SK-N-MC (cell line): ENCODE data around the gene PDIA4.
"Not testable (repeated sequence)": the region's sequence is repeated elsewhere in the genome, so short reads cannot be mapped to it uniquely, and the experiment has no call there.

Source experiments
- DNase-seq: peaks from one replicate; pipeline ENCODE4 v3.0.0-alpha.2; 2011; ENCODE audit warnings: low read depth, low spot score
- H3K27ac ChIP-seq: fragments of 200-600 bp; sonication (generic); 2 replicates; pipeline ENCODE4 v1.5.1; 2016; ENCODE audit warnings: mixed run types
- H3K36me3 ChIP-seq: fragments of 200-600 bp; sonication (generic); 2 replicates; pipeline ENCODE4 v1.6.1; 2017; ENCODE audit warnings: antibody characterized with exemption, low read length, mixed read lengths; ENCODE audit not compliant: insufficient read depth
- H3K4me3 ChIP-seq: fragments of 200-600 bp; sonication (generic); 2 replicates; pipeline ENCODE4 v1.5.1; 2016
- H3K9ac ChIP-seq: fragments of 200-600 bp; sonication (generic); 2 replicates; pipeline ENCODE4 v1.8.0; 2017; ENCODE audit warnings: mixed run types, mixed read lengths; ENCODE audit not compliant: insufficient read length
- H3K9me3 ChIP-seq: fragments of 200-600 bp; sonication (generic); 2 replicates; pipeline ENCODE4 v1.6.1; 2017; ENCODE audit warnings: low read depth, mild to moderate bottlenecking, antibody characterized with exemption, low read length, moderate library complexity, mixed read lengths
- EZH2 ChIP-seq: fragments of 200-600 bp; sonication (generic); IDR thresholded peaks from one replicate; pipeline ENCODE4 v1.6.1; 2017; ENCODE audit warnings: antibody characterized with exemption
- FOXP2 ChIP-seq: optimal IDR thresholded peaks from 2 replicates; pipeline ENCODE3; 2011; ENCODE audit warnings: mild to moderate bottlenecking, moderate library complexity; ENCODE audit not compliant: insufficient read depth; ENCODE audit errors: extremely low read length, control extremely low read depth
- POLR2AphosphoS5 ChIP-seq: IDR thresholded peaks from 2 replicates; pipeline ENCODE4 v1.6.1; 2012; ENCODE audit warnings: mild to moderate bottlenecking, low read depth, low read length, borderline replicate concordance

The PDIA4 gene

GRCh38 chr7:149022756-149023360 is 5.4 kb downstream of the PDIA4 start:
- H3K4me3 ChIP-seq, result no peak overlapping the region
- peaks cover 26% of the 10 kb centered on the region for H3K36me3 ChIP-seq
- DNase-seq, result no peak
- TF ChIP-seq EZH2 (no peak), POLR2AphosphoS5 (no peak), FOXP2 (no peak)
- peak overlapping the region; percentile 54 for H3K27ac ChIP-seq
- H3K9ac ChIP-seq, result peak overlapping the region; percentile 47
- H3K9me3 ChIP-seq, result no peaks in the 10 kb centered on the region

- no peak overlapping the region for H3K9ac ChIP-seq
- H3K36me3 ChIP-seq, result peaks cover 30% of the 10 kb centered on the region
- no peak overlapping the region for H3K27ac ChIP-seq
- no peak for TF ChIP-seq EZH2
- no peak for TF ChIP-seq POLR2AphosphoS5
- TF ChIP-seq FOXP2, result no peak
- no peak overlapping the region for H3K4me3 ChIP-seq
- no peak for DNase-seq
- no peaks in the 10 kb centered on the region for H3K9me3 ChIP-seq
Observed at GRCh38 chr7:149021725-149022062, 6.6 kb downstream of the PDIA4 start.

- no peak for TF ChIP-seq EZH2
- no peak for TF ChIP-seq FOXP2
Observed at GRCh38 chr7:149020483-149020882, 7.8 kb downstream of the PDIA4 start.

GRCh38 chr7:149016876-149017275 is 11.4 kb downstream of the PDIA4 start:
- peaks cover 69% of the 10 kb centered on the region for H3K36me3 ChIP-seq
- no peak for TF ChIP-seq EZH2
- TF ChIP-seq POLR2AphosphoS5, result no peak
- TF ChIP-seq FOXP2, result no peak

More at GRCh38 chr7:149020483-149020882, 7.8 kb downstream of the PDIA4 start:
- no peak overlapping the region for H3K9ac ChIP-seq
- no peak overlapping the region for H3K27ac ChIP-seq
- no peak for DNase-seq
- peaks cover 34% of the 10 kb centered on the region for H3K36me3 ChIP-seq
- no peaks in the 10 kb centered on the region for H3K9me3 ChIP-seq
- no peak overlapping the region for H3K4me3 ChIP-seq

GRCh38 chr7:149014309-149014708 is 14.0 kb downstream of the PDIA4 start:
- H3K36me3 ChIP-seq, result peaks cover 84% of the 10 kb centered on the region
- no peak overlapping the region for H3K9ac ChIP-seq
- no peak overlapping the region for H3K27ac ChIP-seq
- no peak overlapping the region for H3K4me3 ChIP-seq
- no peak for TF ChIP-seq EZH2
- no peak for TF ChIP-seq POLR2AphosphoS5
- no peak for TF ChIP-seq FOXP2
- no peaks in the 10 kb centered on the region for H3K9me3 ChIP-seq
- no peak for DNase-seq

More at GRCh38 chr7:149016876-149017275, 11.4 kb downstream of the PDIA4 start:
- Histone ChIP-seq H3K9ac (no peak overlapping the region), H3K4me3 (no peak overlapping the region), H3K9me3 (no peaks in the 10 kb centered on the region), H3K27ac (no peak overlapping the region)
- no peak for DNase-seq

- H3K9me3 ChIP-seq, result no peaks in the 10 kb centered on the region
- H3K9ac ChIP-seq, result no peak overlapping the region
- no peak for TF ChIP-seq FOXP2
- TF ChIP-seq POLR2AphosphoS5, result no peak
- H3K4me3 ChIP-seq, result no peak overlapping the region
- H3K36me3 ChIP-seq, result peaks cover 85% of the 10 kb centered on the region
- DNase-seq, result no peak
- H3K27ac ChIP-seq, result no peak overlapping the region
Observed at GRCh38 chr7:149013876-149014275, 14.4 kb downstream of the PDIA4 start.

GRCh38 chr7:149012730-149013129 is 15.6 kb downstream of the PDIA4 start:
- H3K9me3 ChIP-seq, H3K9ac ChIP-seq, DNase-seq, H3K4me3 ChIP-seq, H3K27ac ChIP-seq: not testable (repeated sequence)
- peaks cover 91% of the 10 kb centered on the region for H3K36me3 ChIP-seq

- Histone ChIP-seq H3K9ac (no peak overlapping the region), H3K27ac (no peak overlapping the region), H3K36me3 (peaks cover 98% of the 10 kb centered on the region), H3K4me3 (no peak overlapping the region), H3K9me3 (no peaks in the 10 kb centered on the region)
- TF ChIP-seq POLR2AphosphoS5, result no peak
- TF ChIP-seq EZH2, result no peak
- TF ChIP-seq FOXP2, result no peak
- no peak for DNase-seq
Observed at GRCh38 chr7:149011491-149011890, 16.8 kb downstream of the PDIA4 start.

GRCh38 chr7:149010451-149010850 is 17.9 kb downstream of the PDIA4 start:
- H3K36me3 ChIP-seq, result peaks cover 99% of the 10 kb centered on the region
- no peaks in the 10 kb centered on the region for H3K9me3 ChIP-seq
- no peak overlapping the region for H3K9ac ChIP-seq
- no peak overlapping the region for H3K27ac ChIP-seq
- no peak overlapping the region for H3K4me3 ChIP-seq
- TF ChIP-seq FOXP2 (no peak), EZH2 (no peak), POLR2AphosphoS5 (no peak)
- DNase-seq, result no peak
